ENCODE results near the gene CLIP2. TPM values are rescaled to one million over a fixed set of nuclear protein-coding genes. Genes with fewer than 3 reads are reported as not detected.
"Not testable (repeated sequence)": the region's sequence is repeated elsewhere in the genome, so short reads cannot be mapped to it uniquely, and the experiment has no call there.

The CLIP2 gene
- polyA plus RNA-seq, 3 donors, result 1.1 to 5.2 (median 1.3) TPM

- no peak for TF ChIP-seq CTCF (IDR thresholded peaks at IDR 0.05)
- no peaks in the 10 kb centered on the region for H3K4me1 ChIP-seq (ENCODE audit: control insufficient read depth in 1 of 2, insufficient read depth in 2 of 2, low read length in 2 of 2)
- WGBS (ENCODE audit: insufficient coverage), result 93% methylated on average over 3 of the region's 4 CpGs
- no peaks in the 10 kb centered on the region for H3K27me3 ChIP-seq (ENCODE audit: control insufficient read depth in 2 of 2, insufficient read depth in 2 of 2, low read length in 2 of 2)
- peaks cover 1 to 11% (median 3%) of the 10 kb centered on the region in 3 donors for H3K27me3 Mint-ChIP-seq (ENCODE audit: low read depth in 3 of 3)
- H3K36me3 ChIP-seq (replicated peaks in 1 of 2; ENCODE audit: control insufficient read depth in 1 of 2, insufficient read depth in 2 of 2, low read length in 2 of 2), result no peaks in the 10 kb centered on the region
- no peak overlapping the region for H3K27ac Mint-ChIP-seq
- no peaks in the 10 kb centered on the region for H3K9me3 ChIP-seq (replicated peaks in 1 of 2; ENCODE audit: control insufficient read depth in 1 of 2, insufficient read depth in 1 of 2, low read length in 2 of 2)
- H2AFZ ChIP-seq (ENCODE audit: insufficient read depth, low read depth, low read length, poor library complexity, severe bottlenecking), result no peak overlapping the region
- no peaks in the 10 kb centered on the region for H3K4me1 Mint-ChIP-seq
- no peaks in the 10 kb centered on the region for H3K79me2 ChIP-seq (ENCODE audit: insufficient read depth, low read length)
- no peak overlapping the region for H3K4me3 ChIP-seq (replicated peaks in 1 of 3; ENCODE audit: low read depth in 2 of 3, low read length in 3 of 3)
- H3K4me2 ChIP-seq (replicated peaks; ENCODE audit: extremely low read depth, low read length, poor library complexity, severe bottlenecking), result no peak overlapping the region
- no peaks in the 10 kb centered on the region for H3K9me3 Mint-ChIP-seq
- no peak overlapping the region for H3K9ac ChIP-seq (ENCODE audit: insufficient read depth, low read length, poor library complexity, severe bottlenecking)
- intact Hi-C loops (cut with micrococcal nuclease), result no loop called here
- no peaks in the 10 kb centered on the region for H3K36me3 Mint-ChIP-seq
- H3K4me3 Mint-ChIP-seq, result no peak overlapping the region
- DNase-seq, result no peak
- no peak overlapping the region for H3K27ac ChIP-seq (ENCODE audit: low read depth in 1 of 2, low read length in 2 of 2)
- no peaks in the 10 kb centered on the region for H4K20me1 ChIP-seq (ENCODE audit: insufficient read depth, low read length)
Measured at GRCh38 chr7:74428023-74428422, 138.8 kb downstream of the CLIP2 start.

- Mint-ChIP-seq H3K4me1 (no peaks in the 10 kb centered on the region), H3K36me3 (no peaks in the 10 kb centered on the region), H3K27ac (no peak overlapping the region), H3K4me3 (no peak overlapping the region), H3K27me3 (ENCODE audit: low read depth in 3 of 3) (peaks cover 2 to 9% (median 3%) of the 10 kb centered on the region in 3 donors), H3K9me3 (no peaks in the 10 kb centered on the region)
- no peak for DNase-seq
- Histone ChIP-seq H3K4me1 (ENCODE audit: control insufficient read depth in 1 of 2, insufficient read depth in 2 of 2, low read length in 2 of 2) (no peaks in the 10 kb centered on the region), H3K27me3 (ENCODE audit: control insufficient read depth in 2 of 2, insufficient read depth in 2 of 2, low read length in 2 of 2) (no peaks in the 10 kb centered on the region), H3K79me2 (ENCODE audit: insufficient read depth, low read length) (no peaks in the 10 kb centered on the region), H2AFZ (ENCODE audit: insufficient read depth, low read depth, low read length, poor library complexity, severe bottlenecking) (no peak overlapping the region), H3K9me3 (replicated peaks in 1 of 2; ENCODE audit: control insufficient read depth in 1 of 2, insufficient read depth in 1 of 2, low read length in 2 of 2) (no peaks in the 10 kb centered on the region), H3K9ac (ENCODE audit: insufficient read depth, low read length, poor library complexity, severe bottlenecking) (no peak overlapping the region), H4K20me1 (ENCODE audit: insufficient read depth, low read length) (no peaks in the 10 kb centered on the region), H3K36me3 (replicated peaks in 1 of 2; ENCODE audit: control insufficient read depth in 1 of 2, insufficient read depth in 2 of 2, low read length in 2 of 2) (no peaks in the 10 kb centered on the region), H3K4me3 (replicated peaks in 1 of 3; ENCODE audit: low read depth in 2 of 3, low read length in 3 of 3) (no peak overlapping the region), H3K27ac (ENCODE audit: low read depth in 1 of 2, low read length in 2 of 2) (no peak overlapping the region), H3K4me2 (replicated peaks; ENCODE audit: extremely low read depth, low read length, poor library complexity, severe bottlenecking) (no peak overlapping the region)
- no peak for TF ChIP-seq CTCF (IDR thresholded peaks at IDR 0.05)
- 91% methylated on average over 12 of the region's 17 CpGs for WGBS (ENCODE audit: insufficient coverage)
- intact Hi-C loops (cut with micrococcal nuclease), result no loop called here
Measured at GRCh38 chr7:74429153-74429747, 140.0 kb downstream of the CLIP2 start.

- WGBS (ENCODE audit: insufficient coverage), result 100% methylated on average over 1 of the region's 9 CpGs
- H3K36me3 Mint-ChIP-seq, DNase-seq: not testable (repeated sequence)
Measured at GRCh38 chr7:74430409-74430808, 141.2 kb downstream of the CLIP2 start.

More at GRCh38 chr7:74430409-74430808, 141.2 kb downstream of the CLIP2 start:
- H4K20me1 ChIP-seq (ENCODE audit: insufficient read depth, low read length); H3K27ac ChIP-seq (ENCODE audit: low read depth in 1 of 2, low read length in 2 of 2); intact Hi-C loops (cut with micrococcal nuclease); H3K9ac ChIP-seq (ENCODE audit: insufficient read depth, low read length, poor library complexity, severe bottlenecking); H3K27ac Mint-ChIP-seq; H3K4me1 ChIP-seq (ENCODE audit: control insufficient read depth in 1 of 2, insufficient read depth in 2 of 2, low read length in 2 of 2); H3K4me1 Mint-ChIP-seq; H3K4me3 ChIP-seq (replicated peaks in 1 of 3; ENCODE audit: low read depth in 2 of 3, low read length in 3 of 3); H3K36me3 ChIP-seq (replicated peaks in 1 of 2; ENCODE audit: control insufficient read depth in 1 of 2, insufficient read depth in 2 of 2, low read length in 2 of 2); H2AFZ ChIP-seq (ENCODE audit: insufficient read depth, low read depth, low read length, poor library complexity, severe bottlenecking); H3K27me3 ChIP-seq (ENCODE audit: control insufficient read depth in 2 of 2, insufficient read depth in 2 of 2, low read length in 2 of 2); H3K79me2 ChIP-seq (ENCODE audit: insufficient read depth, low read length); H3K9me3 Mint-ChIP-seq; H3K9me3 ChIP-seq (replicated peaks in 1 of 2; ENCODE audit: control insufficient read depth in 1 of 2, insufficient read depth in 1 of 2, low read length in 2 of 2); H3K27me3 Mint-ChIP-seq (ENCODE audit: low read depth in 3 of 3); H3K4me3 Mint-ChIP-seq; H3K4me2 ChIP-seq (replicated peaks; ENCODE audit: extremely low read depth, low read length, poor library complexity, severe bottlenecking): not testable (repeated sequence)

Measured in CD14-positive monocyte (primary cell).